Activated CD8-positive, alpha-beta T cell treated with anti-CD3 and anti-CD28 coated beads, Interleukin-2, amount 10 ng/mL, durations not matched to agents 7 days and 5 days (primary cell): ENCODE data around the gene POLA2. TPM values are rescaled to one million over a fixed set of nuclear protein-coding genes. Genes with fewer than 3 reads are reported as not detected.
"Not testable (repeated sequence)": the region's sequence is repeated elsewhere in the genome, so short reads cannot be mapped to it uniquely, and the experiment has no call there.

Experiments
- ATAC-seq: fragments of 150-1000 bp; cut with Tn5 transposase; one replicate; pipeline ENCODE4 v1.10.0; 2021; ENCODE audit warnings: moderate library complexity
- CTCF ChIA-PET: fragments of 350-600 bp; sonication (Branson Sonifier 250); formaldehyde crosslinking; loops from one replicate; lab custom pipeline; 2021; ENCODE audit warnings: antibody characterized with exemption; lab: Charles Lee
- POLR2A ChIA-PET: fragments of 350-600 bp; sonication (Branson Sonifier 250); formaldehyde crosslinking; loops from one replicate; lab custom pipeline; 2021; ENCODE audit warnings: antibody characterized with exemption; lab: Charles Lee
- DNase-seq: peaks from one replicate; pipeline ENCODE4 v3.0.0-alpha.2; 2020
- H3K27ac Mint-ChIP-seq: one replicate; pipeline ENCODE4 v1.8.0; 2021; ENCODE audit warnings: mild to moderate bottlenecking, mixed read lengths
- H3K27me3 Mint-ChIP-seq: one replicate; pipeline ENCODE4 v1.8.0; 2021; ENCODE audit warnings: low read depth, mixed read lengths
- H3K36me3 Mint-ChIP-seq: one replicate; pipeline ENCODE4 v1.8.0; 2021; ENCODE audit warnings: low read depth, mixed read lengths
- H3K4me1 Mint-ChIP-seq: one replicate; pipeline ENCODE4 v1.8.0; 2021; ENCODE audit warnings: low read depth, mixed read lengths
- H3K4me3 Mint-ChIP-seq: one replicate; pipeline ENCODE4 v1.8.0; 2021; ENCODE audit warnings: mild to moderate bottlenecking, mixed read lengths
- H3K9me3 Mint-ChIP-seq: one replicate; pipeline ENCODE4 v1.8.0; 2022; ENCODE audit warnings: mixed read lengths; ENCODE audit not compliant: insufficient read depth
- total RNA-seq, 2 experiments: library from RNA; stranded (reverse); gene quantifications; one replicate each; pipeline ENCODE4 v1.2.3, GENCODE V29; 2021

POLA2 gene
- total RNA-seq, 2 experiments from 2014 or later = 63.6 to 76.1 TPM

GRCh38 chr11:65264747-65265146 is 3.0 kb downstream of the POLA2 start:
- POLR2A ChIA-PET, ATAC-seq, H3K27me3 Mint-ChIP-seq, H3K9me3 Mint-ChIP-seq, H3K4me3 Mint-ChIP-seq, DNase-seq, H3K27ac Mint-ChIP-seq: not testable (repeated sequence)
- CTCF ChIA-PET = interaction anchor here (0.8 to 3.5 kb wide), 7 partner anchors 10 to 65 kb away, joined by 3 to 13 read pairs (median 3); no protein-coding TSS in a partner anchor
- Mint-ChIP-seq H3K36me3 (peaks cover 49% of the 10 kb centered on the region), H3K4me1 (peaks cover 52% of the 10 kb centered on the region)

- H3K27me3 Mint-ChIP-seq = no peaks in the 10 kb centered on the region
- H3K9me3 Mint-ChIP-seq = no peaks in the 10 kb centered on the region
- H3K27ac Mint-ChIP-seq = peak overlapping the region; percentile 37
- H3K4me3 Mint-ChIP-seq = no peak overlapping the region
- H3K36me3 Mint-ChIP-seq = peaks cover 58% of the 10 kb centered on the region
- DNase-seq (no peak), ATAC-seq (no peak)
- POLR2A ChIA-PET = no interaction called here
- peaks cover 41% of the 10 kb centered on the region for H3K4me1 Mint-ChIP-seq
- CTCF ChIA-PET = interaction anchor here (1.3 to 3.5 kb wide), 3 partner anchors 9 to 63 kb away, joined by 3 to 13 read pairs (median 13); no protein-coding TSS in a partner anchor
Observed at GRCh38 chr11:65266210-65266609, 4.4 kb downstream of the POLA2 start.

- ChIA-PET CTCF (interaction anchor here (0.7 to 5.8 kb wide), 13 partner anchors 9 to 445 kb away, joined by 3 to 70 read pairs (median 3); partner anchors contain the start of gene CDC42EP2), POLR2A (interaction anchor here (0.8 to 1.2 kb wide), 2 partner anchors 14 to 225 kb away, joined by 3 to 4 read pairs; partner anchors contain the start of gene POLA2)
- H3K4me3 Mint-ChIP-seq = no peak overlapping the region
- DNase-seq = peak; percentile 42
- peaks cover 12% of the 10 kb centered on the region for H3K4me1 Mint-ChIP-seq
- no peak for ATAC-seq
- no peaks in the 10 kb centered on the region for H3K9me3 Mint-ChIP-seq
- H3K27ac Mint-ChIP-seq = no peak overlapping the region
- peaks cover 54% of the 10 kb centered on the region for H3K36me3 Mint-ChIP-seq
- H3K27me3 Mint-ChIP-seq = no peaks in the 10 kb centered on the region
Observed at GRCh38 chr11:65274735-65275682, 13.2 kb downstream of the POLA2 start.

GRCh38 chr11:65275906-65276305 is 14.1 kb downstream of the POLA2 start:
- no peaks in the 10 kb centered on the region for H3K9me3 Mint-ChIP-seq
- no peak overlapping the region for H3K27ac Mint-ChIP-seq
- H3K4me1 Mint-ChIP-seq = peaks cover 14% of the 10 kb centered on the region
- H3K27me3 Mint-ChIP-seq = no peaks in the 10 kb centered on the region
- H3K36me3 Mint-ChIP-seq = peaks cover 56% of the 10 kb centered on the region
- H3K4me3 Mint-ChIP-seq = no peak overlapping the region
- ChIA-PET CTCF (interaction anchor here (1.3 to 5.8 kb wide), 7 partner anchors 10 to 96 kb away, joined by 3 to 70 read pairs (median 7); partner anchors contain the start of gene CDC42EP2), POLR2A (interaction anchor here (1.2 kb wide), 1 partner anchor 14 kb away, joined by 4 read pairs; the partner anchor contains the start of gene POLA2)
- DNase-seq (no peak), ATAC-seq (no peak)

GRCh38 chr11:65277631-65278277 is 16.0 kb downstream of the POLA2 start:
- no peak overlapping the region for H3K4me3 Mint-ChIP-seq
- no peaks in the 10 kb centered on the region for H3K9me3 Mint-ChIP-seq
- H3K27me3 Mint-ChIP-seq = no peaks in the 10 kb centered on the region
- H3K36me3 Mint-ChIP-seq = peaks cover 64% of the 10 kb centered on the region
- DNase-seq (no peak), ATAC-seq (no peak)
- H3K27ac Mint-ChIP-seq = no peak overlapping the region
- peaks cover 14% of the 10 kb centered on the region for H3K4me1 Mint-ChIP-seq
- ChIA-PET POLR2A (interaction anchor here (0.8 to 2.0 kb wide), 3 partner anchors 16 to 168 kb away, joined by 3 to 7 read pairs (median 3); partner anchors contain the start of gene POLA2), CTCF (interaction anchor here (0.7 to 2.9 kb wide), 6 partner anchors 8 to 73 kb away, joined by 3 to 16 read pairs (median 6); partner anchors contain the start of gene CDC42EP2)

DNA sequence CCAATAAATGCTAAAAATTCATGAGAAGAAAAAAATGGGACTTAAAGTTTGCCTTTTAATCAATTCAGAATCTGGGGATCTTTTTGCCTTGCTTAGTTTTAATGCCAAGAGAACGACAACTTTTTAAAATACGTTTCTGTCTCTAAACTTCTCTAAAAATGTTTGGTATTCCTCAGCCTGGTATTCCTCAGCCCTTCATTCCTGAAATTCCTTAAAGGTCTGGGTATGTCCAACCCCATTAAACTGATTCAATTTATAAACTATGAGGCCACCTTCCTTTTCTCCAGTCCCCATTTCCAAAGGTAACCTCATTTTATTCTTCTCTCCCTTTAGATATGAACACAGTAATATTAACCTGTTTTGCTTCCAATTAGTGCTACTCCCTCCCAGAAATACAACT is 16.6 kb downstream of the POLA2 start:
- ChIA-PET CTCF (interaction anchor here (0.7 to 2.9 kb wide), 6 partner anchors 8 to 73 kb away, joined by 3 to 16 read pairs (median 6); partner anchors contain the start of gene CDC42EP2), POLR2A (interaction anchor here (2.0 kb wide), 1 partner anchor 16 kb away, joined by 7 read pairs; the partner anchor contains the start of gene POLA2)
- H3K9me3 Mint-ChIP-seq = no peaks in the 10 kb centered on the region
- H3K27me3 Mint-ChIP-seq = no peaks in the 10 kb centered on the region
- peaks cover 64% of the 10 kb centered on the region for H3K36me3 Mint-ChIP-seq
- peaks cover 14% of the 10 kb centered on the region for H3K4me1 Mint-ChIP-seq
- H3K27ac Mint-ChIP-seq = no peak overlapping the region
- DNase-seq (no peak), ATAC-seq (no peak)
- H3K4me3 Mint-ChIP-seq = no peak overlapping the region

GRCh38 chr11:65279279-65279678 is 17.5 kb downstream of the POLA2 start:
- Mint-ChIP-seq H3K36me3 (peaks cover 68% of the 10 kb centered on the region), H3K27me3 (no peaks in the 10 kb centered on the region), H3K4me3 (no peak overlapping the region), H3K27ac (no peak overlapping the region), H3K9me3 (no peaks in the 10 kb centered on the region), H3K4me1 (peaks cover 14% of the 10 kb centered on the region)
- ChIA-PET POLR2A (interaction anchor here (2.0 kb wide), 1 partner anchor 17 kb away, joined by 7 read pairs; the partner anchor contains the start of gene POLA2), CTCF (interaction anchor here (1.9 to 3.5 kb wide), 3 partner anchors 36 to 50 kb away, joined by 10 to 17 read pairs (median 16); partner anchors contain the start of gene CDC42EP2)
- no peak for DNase-seq
- ATAC-seq = no peak

GRCh38 chr11:65279741-65280440 is 18.1 kb downstream of the POLA2 start:
- ATAC-seq (no peak), DNase-seq (no peak)
- peak overlapping the region; percentile 23 for H3K27ac Mint-ChIP-seq
- CTCF ChIA-PET = interaction anchor here (0.7 to 3.5 kb wide), 6 partner anchors 10 to 180 kb away, joined by 3 to 17 read pairs (median 4); no protein-coding TSS in a partner anchor
- H3K4me3 Mint-ChIP-seq = no peak overlapping the region
- H3K27me3 Mint-ChIP-seq = no peaks in the 10 kb centered on the region
- H3K9me3 Mint-ChIP-seq = no peaks in the 10 kb centered on the region
- peaks cover 71% of the 10 kb centered on the region for H3K36me3 Mint-ChIP-seq
- POLR2A ChIA-PET = interaction anchor here (3.0 kb wide), 1 partner anchor 18 kb away, joined by 17 read pairs; the partner anchor contains the start of gene POLA2
- H3K4me1 Mint-ChIP-seq = peaks cover 14% of the 10 kb centered on the region

- CTCF ChIA-PET = interaction anchor here (1.2 to 3.5 kb wide), 5 partner anchors 35 to 181 kb away, joined by 3 to 17 read pairs (median 5); no protein-coding TSS in a partner anchor
- H3K4me1 Mint-ChIP-seq = peaks cover 14% of the 10 kb centered on the region
- POLR2A ChIA-PET = interaction anchor here (1.2 to 3.0 kb wide), 2 partner anchors 19 to 40 kb away, joined by 3 to 17 read pairs; partner anchors contain the start of gene POLA2
- peaks cover 71% of the 10 kb centered on the region for H3K36me3 Mint-ChIP-seq
- no peak overlapping the region for H3K27ac Mint-ChIP-seq
- no peak for DNase-seq
- no peak overlapping the region for H3K4me3 Mint-ChIP-seq
- H3K9me3 Mint-ChIP-seq = no peaks in the 10 kb centered on the region
- H3K27me3 Mint-ChIP-seq = no peaks in the 10 kb centered on the region
- ATAC-seq = no peak
Observed at GRCh38 chr11:65280646-65281045, 18.9 kb downstream of the POLA2 start.

GRCh38 chr11:65286686-65287085 is 24.9 kb downstream of the POLA2 start:
- no peak for DNase-seq
- CTCF ChIA-PET = interaction anchor here (1.0 to 1.5 kb wide), 3 partner anchors 9 to 82 kb away, joined by 3 to 5 read pairs (median 3); no protein-coding TSS in a partner anchor
- Mint-ChIP-seq H3K27me3 (no peaks in the 10 kb centered on the region), H3K4me3 (no peak overlapping the region), H3K4me1 (no peaks in the 10 kb centered on the region), H3K36me3 (peaks cover 56% of the 10 kb centered on the region), H3K27ac (no peak overlapping the region), H3K9me3 (no peaks in the 10 kb centered on the region)
- POLR2A ChIA-PET = interaction anchor here (0.6 to 0.8 kb wide), 2 partner anchors 24 to 57 kb away, joined by 3 to 4 read pairs; partner anchors contain the start of gene POLA2
- no peak for ATAC-seq
